Stimulated activated CD8-positive, alpha-beta memory T cell treated with anti-CD3 and anti-CD28 coated beads, Interleukin-7, amount 100 ng/mL, for 48 hours (primary cell): ENCODE results near the gene DLX5.

Source experiments
- DNase-seq, 2 donors: peaks; one replicate each; pipeline ENCODE4 v3.0.0-alpha.2; 2020; ENCODE audit warnings: low read depth in 1 of 2; ENCODE audit errors: extremely low read depth in 1 of 2

Gene DLX5

GRCh38 chr7:97018791-97019531 is 5.7 kb downstream of the DLX5 start:
- no peak for DNase-seq

GRCh38 chr7:97018126-97018601 is 6.5 kb downstream of the DLX5 start:
- no peak for DNase-seq

GRCh38 chr7:97017192-97018125 is 7.2 kb downstream of the DLX5 start:
- no peak for DNase-seq

- no peak for DNase-seq
Measured at GRCh38 chr7:97016381-97017191, 8.0 kb downstream of the DLX5 start.

GRCh38 chr7:97015756-97016380 is 8.8 kb downstream of the DLX5 start:
- DNase-seq = no peak

GRCh38 chr7:97015279-97015678 is 9.4 kb downstream of the DLX5 start:
- DNase-seq = no peak

- DNase-seq = no peak
Measured at GRCh38 chr7:97014145-97014750, 10.4 kb downstream of the DLX5 start.

- DNase-seq = no peak
Measured at GRCh38 chr7:97013845-97014134, 10.8 kb downstream of the DLX5 start.

GRCh38 chr7:97013134-97013844 is 11.3 kb downstream of the DLX5 start:
- DNase-seq = no peak

- DNase-seq = no peak
Measured at GRCh38 chr7:97012365-97013133, 12.1 kb downstream of the DLX5 start.

GRCh38 chr7:97011536-97012364 is 12.9 kb downstream of the DLX5 start:
- no peak for DNase-seq

- no peak for DNase-seq
Measured at GRCh38 chr7:97011104-97011503, 13.5 kb downstream of the DLX5 start.

GRCh38 chr7:97009753-97010732 is 14.6 kb downstream of the DLX5 start:
- DNase-seq = no peak

GRCh38 chr7:97008275-97008917 is 16.2 kb downstream of the DLX5 start:
- no peak for DNase-seq

- no peak for DNase-seq
Measured at GRCh38 chr7:97007583-97007861, 17.1 kb downstream of the DLX5 start.

- no peak for DNase-seq
Measured at GRCh38 chr7:97006816-97007582, 17.6 kb downstream of the DLX5 start.
